ENCODE measurements around the gene CRYGB.

The CRYGB gene, protein sequence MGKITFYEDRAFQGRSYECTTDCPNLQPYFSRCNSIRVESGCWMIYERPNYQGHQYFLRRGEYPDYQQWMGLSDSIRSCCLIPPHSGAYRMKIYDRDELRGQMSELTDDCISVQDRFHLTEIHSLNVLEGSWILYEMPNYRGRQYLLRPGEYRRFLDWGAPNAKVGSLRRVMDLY

GRCh38 chr2:208146006-208146405 is at the start of gene CRYGB:
TSS of gene CRYGB (minus strand) at chr2:208146158. CDS start at chr2:208146120, 38 bp downstream.
- no peak within 1 kb of the TSS for H3K27ac ChIP-seq (ENCODE audit: low read depth, low read length)
- peaks cover 0 to 8% of the 10 kb centered on the region in 2 donors for H3K4me1 ChIP-seq (ENCODE audit: control insufficient read depth in 1 of 2, insufficient read depth in 2 of 2, low read length in 2 of 2)
- H3K36me3 ChIP-seq (ENCODE audit: control insufficient read depth in 1 of 2, insufficient read depth in 2 of 2, low read length in 2 of 2) = no peaks in the 10 kb centered on the region
- H3K4me3 ChIP-seq (ENCODE audit: low read depth in 1 of 2, low read length in 2 of 2) = no peak within 1 kb of the TSS
- no peaks in the 10 kb centered on the region for H3K27me3 ChIP-seq (ENCODE audit: control insufficient read depth in 1 of 2, insufficient read depth in 2 of 2, low read length in 2 of 2)
- H3K9ac ChIP-seq (ENCODE audit: low read depth in 1 of 2, low read length in 2 of 2) = no peak within 1 kb of the TSS
- no peaks in the 10 kb centered on the region for H3K9me3 ChIP-seq (ENCODE audit: control insufficient read depth in 1 of 2, low read length in 2 of 2)

GRCh38 chr2:208195531-208195930 is 49.6 kb upstream of the CRYGB start:
- no peaks in the 10 kb centered on the region for H3K36me3 ChIP-seq (ENCODE audit: control insufficient read depth in 1 of 2, insufficient read depth in 2 of 2, low read length in 2 of 2)
- H3K9ac ChIP-seq (ENCODE audit: low read depth in 1 of 2, low read length in 2 of 2) = no peak overlapping the region
- no peaks in the 10 kb centered on the region for H3K27me3 ChIP-seq (ENCODE audit: control insufficient read depth in 1 of 2, insufficient read depth in 2 of 2, low read length in 2 of 2)
- no peak overlapping the region for H3K27ac ChIP-seq (ENCODE audit: low read depth, low read length)
- no peak overlapping the region for H3K4me3 ChIP-seq (ENCODE audit: low read depth in 1 of 2, low read length in 2 of 2)
- H3K4me1 ChIP-seq (ENCODE audit: control insufficient read depth in 1 of 2, insufficient read depth in 2 of 2, low read length in 2 of 2) = no peaks in the 10 kb centered on the region
- no peaks in the 10 kb centered on the region for H3K9me3 ChIP-seq (ENCODE audit: control insufficient read depth in 1 of 2, low read length in 2 of 2)

GRCh38 chr2:208192611-208193236 is 46.8 kb upstream of the CRYGB start:
- Histone ChIP-seq H3K4me3 (ENCODE audit: low read depth in 1 of 2, low read length in 2 of 2) (no peak overlapping the region), H3K27ac (ENCODE audit: low read depth, low read length) (no peak overlapping the region), H3K9ac (ENCODE audit: low read depth in 1 of 2, low read length in 2 of 2) (no peak overlapping the region), H3K4me1 (ENCODE audit: control insufficient read depth in 1 of 2, insufficient read depth in 2 of 2, low read length in 2 of 2) (no peaks in the 10 kb centered on the region), H3K36me3 (ENCODE audit: control insufficient read depth in 1 of 2, insufficient read depth in 2 of 2, low read length in 2 of 2) (no peaks in the 10 kb centered on the region), H3K9me3 (ENCODE audit: control insufficient read depth in 1 of 2, low read length in 2 of 2) (no peaks in the 10 kb centered on the region), H3K27me3 (ENCODE audit: control insufficient read depth in 1 of 2, insufficient read depth in 2 of 2, low read length in 2 of 2) (no peaks in the 10 kb centered on the region)

- no peak within 1 kb of the TSS for H3K27ac ChIP-seq (ENCODE audit: low read depth, low read length)
- no peak within 1 kb of the TSS for H3K4me3 ChIP-seq (ENCODE audit: low read depth in 1 of 2, low read length in 2 of 2)
- no peak within 1 kb of the TSS for H3K9ac ChIP-seq (ENCODE audit: low read depth in 1 of 2, low read length in 2 of 2)
- no peaks in the 10 kb centered on the region for H3K27me3 ChIP-seq (ENCODE audit: control insufficient read depth in 1 of 2, insufficient read depth in 2 of 2, low read length in 2 of 2)
- H3K36me3 ChIP-seq (ENCODE audit: control insufficient read depth in 1 of 2, insufficient read depth in 2 of 2, low read length in 2 of 2) = no peaks in the 10 kb centered on the region
- H3K4me1 ChIP-seq (ENCODE audit: control insufficient read depth in 1 of 2, insufficient read depth in 2 of 2, low read length in 2 of 2) = no peaks in the 10 kb centered on the region
- H3K9me3 ChIP-seq (ENCODE audit: control insufficient read depth in 1 of 2, low read length in 2 of 2) = no peaks in the 10 kb centered on the region
These were observed 44.0 kb upstream of the CRYGB start, which contains the start of gene C2orf80 for GRCh38 chr2:208189810-208190503. TSS of gene C2orf80 (minus strand) at chr2:208190030. CDS start at chr2:208186986, 3,044 bp downstream.

DNA sequence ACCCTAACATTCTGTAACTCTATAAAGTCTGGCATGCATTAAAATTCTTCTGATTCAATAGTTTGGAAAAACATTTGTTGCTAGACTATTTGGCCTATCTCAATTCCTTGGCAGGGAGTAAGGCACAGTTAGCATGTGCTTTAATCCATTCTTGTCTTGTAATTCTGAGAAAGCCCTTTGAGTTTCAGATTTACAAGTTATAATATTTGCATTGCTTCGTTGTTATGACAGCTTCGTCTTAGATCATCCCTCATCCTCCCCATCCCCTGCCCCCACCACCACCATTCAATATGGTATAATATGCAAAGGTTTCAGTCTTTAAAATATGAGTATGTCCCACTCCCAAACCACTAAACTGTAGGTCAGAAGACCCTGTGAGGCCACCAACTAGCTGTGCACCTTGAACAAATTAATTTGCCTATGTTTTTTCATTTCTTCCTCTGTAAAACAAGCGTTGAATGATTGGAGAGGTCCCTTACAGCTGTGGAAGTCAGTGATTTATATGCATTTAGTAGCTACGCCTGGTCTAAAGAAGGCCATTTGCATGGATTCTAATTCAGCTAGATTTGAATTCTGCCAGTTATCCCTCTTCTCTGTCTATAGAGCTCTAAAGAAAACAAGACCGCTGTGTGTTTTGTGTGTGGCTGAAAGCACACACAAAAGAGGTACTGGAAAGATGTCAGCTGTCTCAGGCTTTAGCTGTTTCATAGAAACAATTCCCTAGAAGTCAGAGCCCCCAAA is 43.3 kb upstream of the CRYGB start:
- Histone ChIP-seq H3K4me1 (ENCODE audit: control insufficient read depth in 1 of 2, insufficient read depth in 2 of 2, low read length in 2 of 2) (no peaks in the 10 kb centered on the region), H3K9ac (ENCODE audit: low read depth in 1 of 2, low read length in 2 of 2) (no peak overlapping the region), H3K9me3 (ENCODE audit: control insufficient read depth in 1 of 2, low read length in 2 of 2) (no peaks in the 10 kb centered on the region), H3K4me3 (ENCODE audit: low read depth in 1 of 2, low read length in 2 of 2) (no peak overlapping the region), H3K27ac (ENCODE audit: low read depth, low read length) (no peak overlapping the region), H3K36me3 (ENCODE audit: control insufficient read depth in 1 of 2, insufficient read depth in 2 of 2, low read length in 2 of 2) (no peaks in the 10 kb centered on the region), H3K27me3 (ENCODE audit: control insufficient read depth in 1 of 2, insufficient read depth in 2 of 2, low read length in 2 of 2) (no peaks in the 10 kb centered on the region)

DNA sequence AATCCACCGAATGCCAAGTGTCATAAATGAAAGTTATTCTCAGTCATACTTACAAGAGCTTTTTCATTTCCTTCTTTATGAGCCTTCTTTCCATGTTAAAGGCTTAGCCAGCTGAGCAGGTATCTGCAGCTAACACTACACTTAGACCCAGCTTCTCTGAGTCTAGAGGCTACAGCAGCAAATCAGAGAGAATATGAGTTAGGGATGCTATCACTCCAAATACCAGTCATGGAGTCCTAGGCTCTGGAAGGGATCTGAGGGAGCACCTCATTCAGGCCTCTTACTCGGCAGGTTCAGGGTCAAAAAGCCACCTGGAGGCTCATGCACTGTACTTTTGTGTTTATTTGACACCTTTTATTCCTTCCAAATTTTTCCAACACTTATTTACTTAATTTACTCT is 40.9 kb upstream of the CRYGB start:
- no peak overlapping the region for H3K4me3 ChIP-seq (ENCODE audit: low read depth in 1 of 2, low read length in 2 of 2)
- no peaks in the 10 kb centered on the region for H3K36me3 ChIP-seq (ENCODE audit: control insufficient read depth in 1 of 2, insufficient read depth in 2 of 2, low read length in 2 of 2)
- H3K9ac ChIP-seq (ENCODE audit: low read depth in 1 of 2, low read length in 2 of 2) = no peak overlapping the region
- H3K4me1 ChIP-seq (ENCODE audit: control insufficient read depth in 1 of 2, insufficient read depth in 2 of 2, low read length in 2 of 2) = no peaks in the 10 kb centered on the region
- no peaks in the 10 kb centered on the region for H3K9me3 ChIP-seq (ENCODE audit: control insufficient read depth in 1 of 2, low read length in 2 of 2)
- H3K27me3 ChIP-seq (ENCODE audit: control insufficient read depth in 1 of 2, insufficient read depth in 2 of 2, low read length in 2 of 2) = no peaks in the 10 kb centered on the region
- H3K27ac ChIP-seq (ENCODE audit: low read depth, low read length) = no peak overlapping the region

DNA sequence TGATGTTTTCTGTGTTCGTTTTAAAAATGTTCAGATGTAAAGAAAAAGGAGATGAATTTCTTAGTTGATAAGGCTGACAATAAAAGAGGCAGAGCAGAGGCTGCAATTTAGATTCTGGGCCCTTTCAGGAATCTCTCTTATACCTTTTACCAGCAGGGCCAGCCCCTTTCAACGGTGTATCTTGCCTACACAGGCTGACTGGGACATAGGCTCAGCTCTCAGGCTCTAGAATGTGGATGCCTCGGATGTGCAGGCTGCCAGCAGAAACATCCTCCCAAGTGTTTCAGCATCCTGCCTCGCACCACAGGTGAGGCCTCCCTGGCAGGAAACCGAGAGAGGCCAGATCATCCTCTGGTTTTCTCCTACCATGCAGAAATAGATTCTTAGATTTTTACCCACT is 40.5 kb upstream of the CRYGB start:
- Histone ChIP-seq H3K4me1 (ENCODE audit: control insufficient read depth in 1 of 2, insufficient read depth in 2 of 2, low read length in 2 of 2) (no peaks in the 10 kb centered on the region), H3K27me3 (ENCODE audit: control insufficient read depth in 1 of 2, insufficient read depth in 2 of 2, low read length in 2 of 2) (no peaks in the 10 kb centered on the region), H3K4me3 (ENCODE audit: low read depth in 1 of 2, low read length in 2 of 2) (no peak overlapping the region), H3K36me3 (ENCODE audit: control insufficient read depth in 1 of 2, insufficient read depth in 2 of 2, low read length in 2 of 2) (no peaks in the 10 kb centered on the region), H3K9me3 (ENCODE audit: control insufficient read depth in 1 of 2, low read length in 2 of 2) (no peaks in the 10 kb centered on the region), H3K27ac (ENCODE audit: low read depth, low read length) (no peak overlapping the region), H3K9ac (ENCODE audit: low read depth in 1 of 2, low read length in 2 of 2) (no peak overlapping the region)

DNA sequence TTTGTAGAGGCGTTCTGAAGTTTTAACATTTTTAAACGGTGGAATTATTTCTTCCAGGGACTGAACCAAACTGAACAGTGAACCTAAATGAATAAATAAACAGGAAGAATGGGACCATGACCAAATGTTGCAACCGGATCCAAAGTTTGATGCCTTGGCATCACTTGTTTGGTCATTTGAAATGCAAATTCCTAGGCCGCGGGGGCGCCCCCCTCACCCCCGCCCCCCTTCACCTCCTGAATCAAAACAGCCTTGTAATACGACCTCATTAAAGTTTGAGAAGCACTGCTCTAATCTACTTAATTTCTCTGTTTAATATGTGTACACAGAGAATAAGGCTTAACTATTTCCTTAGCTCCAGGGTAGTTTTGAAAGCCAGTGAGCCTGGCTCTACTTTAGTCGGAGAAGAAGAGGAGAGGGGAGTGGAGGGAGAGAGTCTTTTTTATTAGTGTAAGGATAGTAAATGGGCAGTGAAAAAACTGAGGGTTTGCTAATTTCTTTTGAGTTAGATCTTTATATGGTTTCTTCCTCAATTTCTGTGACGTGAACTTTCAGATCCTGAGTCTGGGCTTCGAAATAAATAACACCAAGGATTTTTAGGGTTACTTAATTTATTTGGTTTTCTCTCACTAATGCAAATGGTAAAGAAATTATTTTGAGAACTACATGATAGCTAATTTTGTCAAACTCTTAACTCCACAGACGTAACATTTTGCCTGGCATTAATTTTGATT is 38.2 kb upstream of the CRYGB start:
- Histone ChIP-seq H3K9me3 (ENCODE audit: control insufficient read depth in 1 of 2, low read length in 2 of 2) (no peaks in the 10 kb centered on the region), H3K27me3 (ENCODE audit: control insufficient read depth in 1 of 2, insufficient read depth in 2 of 2, low read length in 2 of 2) (no peaks in the 10 kb centered on the region), H3K9ac (ENCODE audit: low read depth in 1 of 2, low read length in 2 of 2) (no peak overlapping the region), H3K4me1 (ENCODE audit: control insufficient read depth in 1 of 2, insufficient read depth in 2 of 2, low read length in 2 of 2) (no peaks in the 10 kb centered on the region), H3K36me3 (ENCODE audit: control insufficient read depth in 1 of 2, insufficient read depth in 2 of 2, low read length in 2 of 2) (no peaks in the 10 kb centered on the region), H3K4me3 (ENCODE audit: low read depth in 1 of 2, low read length in 2 of 2) (no peak overlapping the region), H3K27ac (ENCODE audit: low read depth, low read length) (no peak overlapping the region)

GRCh38 chr2:208183526-208183925 is 37.6 kb upstream of the CRYGB start:
- Histone ChIP-seq H3K4me1 (ENCODE audit: control insufficient read depth in 1 of 2, insufficient read depth in 2 of 2, low read length in 2 of 2) (no peaks in the 10 kb centered on the region), H3K9me3 (ENCODE audit: control insufficient read depth in 1 of 2, low read length in 2 of 2) (no peaks in the 10 kb centered on the region), H3K36me3 (ENCODE audit: control insufficient read depth in 1 of 2, insufficient read depth in 2 of 2, low read length in 2 of 2) (no peaks in the 10 kb centered on the region), H3K4me3 (ENCODE audit: low read depth in 1 of 2, low read length in 2 of 2) (no peak overlapping the region), H3K9ac (ENCODE audit: low read depth in 1 of 2, low read length in 2 of 2) (no peak overlapping the region), H3K27me3 (ENCODE audit: control insufficient read depth in 1 of 2, insufficient read depth in 2 of 2, low read length in 2 of 2) (no peaks in the 10 kb centered on the region), H3K27ac (ENCODE audit: low read depth, low read length) (no peak overlapping the region)
